ENCODE results near the gene HDGFL2.

HDGFL2 gene

GRCh38 chr19:4472174-4472974, at the start of gene HDGFL2:
TSS of gene HDGFL2 (plus strand) at chr19:4472297. CDS start at chr19:4472351, 54 bp downstream.
- no peak for TF ChIP-seq CTCF (IDR thresholded peaks at IDR 0.05)
- H3K27ac ChIP-seq: peak within 1 kb of the TSS; percentile 77 to 83

GRCh38 chr19:4423416-4424126, 48.5 kb upstream of the HDGFL2 start:
- Histone ChIP-seq H3K4me1 (no peaks in the 10 kb centered on the region), H3K9me3 (no peaks in the 10 kb centered on the region), H3K27me3 (no peaks in the 10 kb centered on the region), H3K4me3 (no peak overlapping the region), H3K36me3 (peaks cover 0 to 32% (median 6%) of the 10 kb centered on the region in 3 donors), H3K27ac (no peak overlapping the region)
- no peak for TF ChIP-seq CTCF (IDR thresholded peaks at IDR 0.05)
- intact Hi-C loops (cut with DNase I; ENCODE audit: low total_unique reads): no loop called here
- DNase-seq: no peak

More at GRCh38 chr19:4472174-4472974, at the start of gene HDGFL2:
- no peaks in the 10 kb centered on the region for H3K27me3 ChIP-seq
- H3K9me3 ChIP-seq: no peaks in the 10 kb centered on the region
- H3K4me3 ChIP-seq: peak within 1 kb of the TSS; percentile 97 to 98
- no peak for DNase-seq
- peaks cover 0 to 31% (median 25%) of the 10 kb centered on the region in 4 donors for H3K4me1 ChIP-seq
- intact Hi-C loops (cut with DNase I; ENCODE audit: low total_unique reads): no loop called here
- peaks cover 12 to 22% (median 16%) of the 10 kb centered on the region in 3 donors for H3K36me3 ChIP-seq

- no peak for DNase-seq
- Histone ChIP-seq H3K27ac (no peak overlapping the region), H3K9me3 (no peaks in the 10 kb centered on the region), H3K4me3 (no peak overlapping the region), H3K4me1 (no peaks in the 10 kb centered on the region), H3K27me3 (no peaks in the 10 kb centered on the region), H3K36me3 (peaks cover 0 to 52% (median 23%) of the 10 kb centered on the region in 3 donors)
- no peak for TF ChIP-seq CTCF (IDR thresholded peaks at IDR 0.05)
- intact Hi-C loops (cut with DNase I; ENCODE audit: low total_unique reads): no loop called here
Measured at GRCh38 chr19:4425537-4425936, 46.6 kb upstream of the HDGFL2 start.

- peaks cover 0 to 69% (median 34%) of the 10 kb centered on the region in 3 donors for H3K36me3 ChIP-seq
- no peak overlapping the region for H3K27ac ChIP-seq
- no peaks in the 10 kb centered on the region for H3K9me3 ChIP-seq
- H3K4me1 ChIP-seq: no peaks in the 10 kb centered on the region
- intact Hi-C loops (cut with DNase I; ENCODE audit: low total_unique reads): no loop called here
- no peak for TF ChIP-seq CTCF (IDR thresholded peaks at IDR 0.05)
- H3K4me3 ChIP-seq: no peak overlapping the region
- DNase-seq: no peak
- H3K27me3 ChIP-seq: no peaks in the 10 kb centered on the region
Measured at GRCh38 chr19:4428326-4428975, 43.6 kb upstream of the HDGFL2 start.

GRCh38 chr19:4429256-4429655, 42.8 kb upstream of the HDGFL2 start:
- Histone ChIP-seq H3K4me3 (no peak overlapping the region), H3K36me3 (peaks cover 0 to 69% (median 31%) of the 10 kb centered on the region in 3 donors), H3K9me3 (no peaks in the 10 kb centered on the region), H3K27ac (no peak overlapping the region), H3K27me3 (no peaks in the 10 kb centered on the region), H3K4me1 (no peaks in the 10 kb centered on the region)
- intact Hi-C loops (cut with DNase I; ENCODE audit: low total_unique reads): no loop called here
- DNase-seq: no peak
- TF ChIP-seq CTCF (IDR thresholded peaks at IDR 0.05): no peak

All from tibial artery (tissue), 4 donors.